ENCODE measurements around the gene SLIT3. TPM values are rescaled to one million over a fixed set of nuclear protein-coding genes. Genes with fewer than 3 reads are reported as not detected.

The SLIT3 gene
- total and polyA plus RNA-seq, 2 experiments from 2014 or later = 0.59 to 0.71 TPM

- TF ChIP-seq ZNF462 (CRISPR knock-in tag; IDR thresholded peaks at IDR 0.05) (no peak), ZNF114 (CRISPR knock-in tag; IDR thresholded peaks at IDR 0.05) (no peak), ZNF331 (CRISPR knock-in tag; IDR thresholded peaks at IDR 0.05; ENCODE audit: low read depth) (no peak), REST (IDR thresholded peaks at IDR 0.05; ENCODE audit: unreplicated experiment) (no peak), EZH2 (IDR thresholded peaks at IDR 0.05; ENCODE audit: low read depth, unreplicated experiment) (no peak), POLR2AphosphoS5 (IDR thresholded peaks at IDR 0.05; ENCODE audit: low read depth) (no peak), NANOG (IDR thresholded peaks at IDR 0.05; ENCODE audit: borderline replicate concordance) (no peak)
- TF ChIP-seq, protein P1, sequence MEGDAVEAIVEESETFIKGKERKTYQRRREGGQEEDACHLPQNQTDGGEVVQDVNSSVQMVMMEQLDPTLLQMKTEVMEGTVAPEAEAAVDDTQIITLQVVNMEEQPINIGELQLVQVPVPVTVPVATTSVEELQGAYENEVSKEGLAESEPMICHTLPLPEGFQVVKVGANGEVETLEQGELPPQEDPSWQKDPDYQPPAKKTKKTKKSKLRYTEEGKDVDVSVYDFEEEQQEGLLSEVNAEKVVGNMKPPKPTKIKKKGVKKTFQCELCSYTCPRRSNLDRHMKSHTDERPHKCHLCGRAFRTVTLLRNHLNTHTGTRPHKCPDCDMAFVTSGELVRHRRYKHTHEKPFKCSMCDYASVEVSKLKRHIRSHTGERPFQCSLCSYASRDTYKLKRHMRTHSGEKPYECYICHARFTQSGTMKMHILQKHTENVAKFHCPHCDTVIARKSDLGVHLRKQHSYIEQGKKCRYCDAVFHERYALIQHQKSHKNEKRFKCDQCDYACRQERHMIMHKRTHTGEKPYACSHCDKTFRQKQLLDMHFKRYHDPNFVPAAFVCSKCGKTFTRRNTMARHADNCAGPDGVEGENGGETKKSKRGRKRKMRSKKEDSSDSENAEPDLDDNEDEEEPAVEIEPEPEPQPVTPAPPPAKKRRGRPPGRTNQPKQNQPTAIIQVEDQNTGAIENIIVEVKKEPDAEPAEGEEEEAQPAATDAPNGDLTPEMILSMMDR (conservative IDR thresholded peaks at IDR 0.05; ENCODE audit: low read depth in 2 of 2) = no peak
Observed at GRCh38 chr5:168771678-168772077, 529.3 kb downstream of the SLIT3 start (continued).

Data from GM23338 (cell line).